ENCODE measurements around the gene RPS6KA2. TPM values are rescaled to one million over a fixed set of nuclear protein-coding genes. Genes with fewer than 3 reads are reported as not detected.

The RPS6KA2 gene
- total RNA-seq, 1 experiment from 2014 or later = 32.6 TPM

DNA sequence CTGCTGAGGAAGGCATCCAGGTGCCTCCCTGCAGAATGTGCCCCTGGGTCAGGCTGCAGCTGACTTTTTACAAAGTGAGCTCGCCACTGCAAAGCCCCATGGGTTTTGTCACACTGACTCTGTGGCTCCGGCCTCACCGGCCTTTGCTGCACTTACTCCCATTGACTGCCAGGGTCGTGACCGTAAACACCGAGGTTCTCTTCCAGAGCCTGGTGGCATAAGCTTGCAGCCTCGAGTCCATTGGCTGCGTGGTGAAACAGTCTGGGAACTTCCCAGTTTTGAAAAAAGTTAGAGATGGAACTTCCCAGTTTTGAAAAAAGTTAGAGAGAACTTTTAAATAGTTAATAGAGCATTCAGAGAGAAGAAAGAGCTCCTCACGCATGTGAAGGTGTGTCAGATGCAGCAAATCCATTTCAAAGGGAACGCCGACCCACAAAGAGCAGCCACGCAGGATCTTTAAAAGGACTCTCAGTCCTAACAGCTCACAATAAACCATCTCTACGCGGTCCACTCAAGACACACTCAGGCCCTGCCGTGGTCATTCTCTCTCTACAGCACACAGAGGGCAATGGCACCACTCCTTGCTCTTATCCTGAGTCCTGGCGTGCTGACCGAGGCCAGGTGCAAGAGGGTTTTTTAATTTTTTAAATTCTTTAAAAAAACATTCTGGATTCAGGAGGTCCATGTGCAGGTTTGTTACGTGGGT is 53.4 kb downstream of the RPS6KA2 start:
- DNase-seq (ENCODE audit: low spot score) = no peak

DNA sequence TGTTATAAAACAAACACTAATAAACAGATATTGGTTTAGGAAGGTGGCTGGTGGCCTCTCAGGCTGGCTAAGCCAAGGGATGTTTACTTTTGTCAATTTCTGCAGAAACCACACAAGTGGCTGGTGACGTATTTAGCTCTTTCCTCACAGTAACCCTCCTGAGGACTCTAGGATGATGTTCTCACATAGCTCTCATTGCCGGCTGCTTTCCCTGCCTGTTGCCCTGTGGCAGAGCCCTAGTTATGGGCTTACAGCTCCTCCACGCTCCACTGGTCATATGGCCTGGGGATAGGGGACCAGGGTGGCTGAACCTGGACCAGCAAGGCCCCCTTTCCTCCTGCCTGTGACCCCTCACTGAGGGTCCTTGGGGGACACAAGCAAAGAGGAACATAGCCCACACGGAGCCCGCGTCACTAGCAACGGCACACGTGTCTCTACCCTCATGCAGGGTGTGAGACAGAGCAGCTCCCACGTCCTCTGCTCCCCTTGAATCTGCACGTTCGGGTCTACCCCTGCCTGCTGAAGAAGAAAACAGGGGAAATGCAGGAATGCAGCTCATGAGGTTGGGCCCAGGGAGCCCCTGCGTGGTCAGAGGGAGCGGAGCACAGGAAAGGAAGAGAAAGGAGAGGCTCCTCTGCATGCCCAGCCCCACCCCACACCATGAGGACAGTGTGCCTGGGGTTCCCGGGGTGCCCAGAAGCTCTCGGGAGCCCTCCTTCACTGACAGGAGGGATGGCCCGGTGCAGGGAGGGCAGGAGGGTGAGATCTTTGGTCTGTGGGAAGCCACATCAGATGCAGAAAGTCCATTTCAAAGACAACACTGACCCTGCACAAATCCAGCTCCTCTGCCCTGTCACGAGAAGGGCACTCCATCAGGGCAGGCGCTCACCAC is 54.4 kb downstream of the RPS6KA2 start:
- DNase-seq (ENCODE audit: low spot score) = peak; percentile 34

DNA sequence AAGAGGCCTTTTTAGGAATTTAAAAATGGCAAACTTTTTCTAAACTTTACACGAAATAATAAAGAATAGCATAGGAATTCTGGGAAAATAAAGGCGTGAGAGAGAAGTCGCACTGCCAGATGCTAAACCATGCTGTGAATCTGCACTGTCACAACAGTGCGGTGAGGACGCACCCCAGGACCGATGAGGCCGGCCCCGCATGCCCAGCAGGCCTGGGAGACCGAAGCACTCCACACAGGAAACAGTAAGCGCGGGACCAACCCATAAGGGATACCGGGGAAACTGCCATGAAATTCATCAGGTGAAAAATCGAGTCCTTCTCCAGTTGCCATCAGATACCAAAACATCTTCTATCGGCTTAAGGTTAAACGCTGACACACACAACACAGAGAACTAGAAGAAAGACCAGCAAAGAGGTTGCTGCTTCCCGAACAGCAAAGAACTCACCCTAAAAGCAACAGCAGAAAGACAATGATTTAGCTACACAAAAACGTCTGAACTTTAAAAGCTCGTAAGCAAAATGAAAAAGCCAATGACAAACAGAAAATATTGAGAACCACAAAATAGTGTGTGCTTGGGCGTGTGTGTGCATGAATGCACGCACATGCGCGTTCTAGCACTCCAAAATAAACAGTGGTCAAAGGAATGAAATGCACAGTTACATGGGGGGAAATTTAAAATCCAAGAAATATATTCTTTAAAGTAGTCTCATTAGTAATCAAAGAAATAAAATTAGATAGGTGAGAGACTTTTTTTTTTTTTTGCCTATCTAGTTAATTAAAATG is 55.9 kb downstream of the RPS6KA2 start:
- no peak for DNase-seq (ENCODE audit: low spot score)

DNA sequence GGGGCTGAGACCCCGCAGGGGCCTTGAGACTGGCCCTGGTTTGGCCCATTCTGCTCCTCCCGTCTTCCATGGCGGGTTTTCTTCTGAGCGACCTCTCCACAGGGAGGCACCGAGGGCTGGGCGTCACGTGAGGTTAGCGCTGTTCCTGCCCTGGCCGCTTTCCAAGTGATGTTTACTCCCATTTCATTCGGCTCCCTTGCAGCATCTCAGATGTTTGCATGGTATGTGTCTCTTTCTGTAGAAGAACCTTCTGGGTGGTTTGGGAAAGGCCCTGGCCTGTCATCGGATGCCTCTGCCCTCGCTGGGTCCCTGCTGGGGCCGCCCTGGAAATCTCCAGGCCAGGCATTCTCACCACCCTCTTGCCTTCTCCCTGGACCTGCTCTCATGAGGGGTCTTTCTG is 57.8 kb downstream of the RPS6KA2 start:
- DNase-seq (ENCODE audit: low spot score) = no peak

DNA sequence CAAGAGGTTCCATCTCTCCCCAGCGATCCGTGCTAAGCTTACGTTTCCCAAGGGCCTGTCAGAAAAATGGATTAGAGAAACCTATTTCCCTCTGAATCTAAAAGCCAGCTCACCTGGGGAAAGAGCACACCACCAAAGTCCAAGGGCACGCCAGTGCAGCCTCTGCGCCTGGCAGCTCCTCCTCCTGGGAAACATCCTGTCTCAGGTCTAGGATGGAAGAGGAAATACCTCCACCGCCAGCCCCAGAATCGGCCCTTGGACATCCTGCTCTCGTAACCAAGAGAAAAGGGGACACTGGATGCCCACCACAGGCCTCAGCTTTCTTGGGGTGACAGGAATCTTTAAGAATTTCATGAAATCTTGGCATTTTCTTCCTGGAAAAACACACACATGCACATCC is 59.2 kb downstream of the RPS6KA2 start:
- peak; percentile 29 for DNase-seq (ENCODE audit: low spot score)

DNA sequence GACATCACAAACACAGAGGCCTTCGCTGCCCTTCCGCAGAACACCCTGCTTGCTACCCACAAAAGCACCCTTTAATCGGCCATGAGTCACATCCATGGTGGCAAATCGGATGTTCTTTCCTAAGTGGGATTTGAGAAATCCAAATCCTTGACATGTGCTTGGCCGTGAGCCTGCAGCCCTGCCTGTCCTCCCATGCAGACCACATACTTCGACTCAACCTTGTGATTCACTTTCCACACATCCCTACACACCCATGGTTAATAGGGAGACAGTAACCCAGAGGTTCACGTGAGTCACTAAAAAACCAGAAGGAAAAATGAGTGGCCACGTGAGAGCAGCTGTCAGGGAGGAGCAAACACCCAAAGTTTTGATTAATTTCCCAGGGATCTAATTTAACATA is 59.9 kb downstream of the RPS6KA2 start:
- peak; percentile 97 for DNase-seq (ENCODE audit: low spot score)

DNA sequence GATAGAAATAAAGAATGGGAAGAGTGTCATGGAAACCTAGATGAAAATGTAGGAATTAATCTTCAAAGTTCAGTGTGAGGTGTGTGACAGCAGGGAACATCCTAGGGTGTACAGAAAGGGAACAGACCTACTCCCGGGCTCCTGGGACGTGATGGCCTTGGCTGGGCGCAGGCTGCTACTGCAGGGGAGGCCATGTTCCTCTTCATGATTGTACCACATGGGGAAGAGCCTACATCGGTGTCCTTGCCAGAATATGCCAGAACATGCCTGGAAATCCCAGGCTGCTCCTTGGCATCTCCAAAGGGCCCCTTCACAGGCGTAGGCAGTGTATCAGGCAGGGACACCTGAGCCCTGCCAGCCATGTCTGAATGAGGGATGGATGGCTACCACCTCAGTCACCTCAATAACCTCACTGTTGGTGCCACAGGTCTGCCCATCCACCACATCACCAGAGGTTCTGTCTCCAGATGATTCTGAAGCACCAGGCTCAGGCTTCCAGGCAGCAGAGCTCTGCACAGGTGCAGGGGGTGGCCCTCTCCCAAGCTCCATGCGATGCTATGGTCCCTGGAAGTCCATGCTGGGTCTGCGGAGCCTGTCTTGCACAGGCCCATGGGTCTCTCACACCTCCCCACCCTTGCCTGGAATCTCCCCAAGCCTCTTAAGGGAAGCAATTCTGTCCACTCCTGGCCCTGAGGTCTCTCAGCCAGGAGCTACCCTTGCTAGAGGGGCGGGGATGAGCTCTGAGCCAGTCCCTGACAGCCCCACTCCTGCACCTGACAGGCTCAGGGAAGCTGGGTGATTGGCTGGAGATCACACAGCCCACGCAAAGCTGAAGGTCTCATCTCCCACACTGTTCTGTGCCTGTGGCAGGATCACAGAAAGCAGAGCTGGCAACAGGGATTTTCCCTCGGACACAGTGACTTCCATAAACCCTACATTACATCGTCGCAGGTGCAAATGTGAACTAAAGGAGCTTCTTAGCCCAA is 60.7 kb downstream of the RPS6KA2 start:
- no peak for DNase-seq (ENCODE audit: low spot score)

DNA sequence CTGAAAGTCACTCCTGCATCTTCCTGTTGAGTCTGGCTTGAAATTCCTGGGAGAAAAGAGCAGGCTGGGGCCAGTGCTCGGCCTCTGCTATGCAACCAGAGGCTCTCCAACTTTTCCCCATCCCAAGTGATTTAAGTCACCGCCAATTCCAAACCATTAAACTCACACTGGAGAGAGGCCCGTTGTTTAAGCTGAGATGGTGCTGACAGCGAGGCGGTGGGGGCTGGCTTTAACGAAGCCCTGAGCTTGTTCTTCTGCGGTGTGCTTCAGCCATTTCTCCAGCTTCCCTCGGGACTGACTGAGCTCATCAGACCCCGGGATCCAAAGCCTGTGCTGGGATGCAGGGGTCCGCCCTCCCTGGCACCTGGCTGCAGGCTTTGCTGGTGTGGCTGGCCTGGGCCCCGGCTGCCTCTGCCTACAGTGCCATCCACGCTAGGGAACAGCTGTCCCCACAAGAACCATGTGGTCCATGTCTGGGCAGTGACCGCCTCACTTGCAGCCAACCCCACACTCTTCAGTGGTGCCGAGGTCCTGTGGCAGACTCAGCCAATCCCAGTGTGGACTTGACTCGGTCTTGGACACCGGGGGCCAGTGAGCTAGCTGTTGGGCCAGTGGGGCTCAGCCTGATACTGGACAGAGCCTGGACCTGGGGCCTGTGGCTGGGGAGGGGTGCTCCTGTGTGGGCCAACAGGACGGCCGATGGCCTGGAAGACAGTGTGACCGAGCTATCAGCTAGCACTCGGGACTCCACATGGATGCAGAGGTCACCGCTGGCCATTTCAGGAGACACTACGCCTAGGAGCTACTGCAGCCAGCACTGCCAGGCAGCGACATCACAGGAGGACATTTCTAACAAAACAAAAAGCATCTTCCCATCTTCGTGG is 61.7 kb downstream of the RPS6KA2 start:
- no peak for DNase-seq (ENCODE audit: low spot score)

DNA sequence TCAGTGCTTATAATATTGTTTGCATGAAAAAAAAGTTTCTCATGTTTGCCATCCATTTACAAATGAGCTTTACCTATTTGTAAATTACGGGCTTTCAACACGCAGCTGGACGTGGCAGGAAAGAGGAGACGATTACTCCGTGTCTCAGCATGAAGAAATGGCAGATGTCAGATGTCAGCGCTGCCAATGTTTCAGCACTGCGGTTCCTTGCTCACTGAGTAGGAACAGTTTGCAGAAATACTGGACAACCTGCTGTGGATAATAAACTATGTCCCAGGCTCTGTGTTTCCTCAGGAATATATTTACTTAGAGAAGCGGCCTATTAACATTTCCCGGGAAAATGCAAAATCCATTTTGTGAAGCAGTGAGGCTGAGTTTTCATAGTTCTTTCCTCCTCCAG is 63.2 kb downstream of the RPS6KA2 start:
- no peak for DNase-seq (ENCODE audit: low spot score)

DNA sequence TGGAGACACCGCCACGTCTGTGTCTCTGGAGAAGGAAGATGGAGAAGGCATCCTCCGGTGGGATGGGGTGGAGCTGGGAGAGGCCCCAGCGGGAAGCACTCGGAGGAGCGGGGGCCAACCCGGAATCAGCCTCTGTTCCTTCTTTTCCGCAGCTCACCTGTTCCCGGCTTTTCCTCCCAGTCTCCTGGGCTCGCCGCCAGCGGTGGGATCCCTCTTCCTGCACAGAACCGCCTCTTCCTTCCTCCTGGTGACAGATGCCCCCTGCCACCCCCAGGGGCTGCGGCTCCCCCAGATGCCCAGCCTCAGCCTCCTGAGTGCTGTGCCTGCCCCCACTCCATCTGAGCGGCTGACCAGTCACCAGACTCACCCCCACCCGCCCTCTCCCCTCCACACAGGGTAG is 63.9 kb downstream of the RPS6KA2 start:
- no peak for DNase-seq (ENCODE audit: low spot score)

DNA sequence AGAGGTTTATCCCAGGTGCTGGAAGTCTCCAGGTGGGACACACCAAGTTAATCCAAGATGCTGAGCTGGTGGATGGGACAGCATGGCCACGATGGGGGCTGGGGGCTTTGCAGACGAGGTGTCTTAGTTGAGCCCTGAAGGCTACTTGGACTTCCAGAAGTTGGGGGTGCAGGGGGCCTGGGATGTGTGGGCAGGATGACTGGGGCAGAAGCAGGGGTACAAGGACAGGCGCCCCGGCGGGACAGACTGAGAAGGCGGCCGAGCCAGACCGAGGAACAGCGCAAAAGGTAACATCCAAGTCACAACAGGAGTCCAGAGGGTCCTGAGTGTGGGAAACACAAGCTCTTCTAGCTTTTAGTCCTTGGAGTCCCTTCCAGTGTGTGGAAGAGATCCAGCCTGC is 64.3 kb downstream of the RPS6KA2 start:
- DNase-seq (ENCODE audit: low spot score) = no peak

DNA sequence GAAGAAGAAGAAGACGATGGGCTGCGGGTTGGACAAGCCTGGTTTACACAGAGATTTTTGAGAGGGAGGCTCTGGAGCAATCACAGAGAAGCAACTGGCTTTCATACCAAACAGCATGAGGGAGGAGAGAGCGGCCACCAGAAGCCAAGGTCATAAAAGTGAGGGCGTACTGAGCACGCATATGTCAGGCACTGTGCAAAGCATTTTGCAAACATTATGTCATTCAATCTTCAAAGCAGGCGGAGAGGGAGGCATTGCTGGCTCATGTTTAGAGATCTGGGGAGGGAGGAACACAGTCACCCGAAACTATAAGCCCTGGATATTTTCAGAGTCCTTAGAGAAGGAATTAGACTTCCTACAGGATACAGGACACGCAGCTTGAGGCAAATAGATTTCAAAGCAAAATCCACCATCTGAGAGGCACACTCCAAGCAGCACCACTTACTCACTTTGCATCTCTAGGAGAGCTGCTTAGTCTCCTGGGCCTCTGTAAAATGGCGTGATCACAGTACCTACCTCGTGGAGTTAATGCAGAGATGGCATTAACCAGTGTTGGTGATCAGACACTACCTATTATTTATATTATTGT is 65.2 kb downstream of the RPS6KA2 start:
- DNase-seq (ENCODE audit: low spot score) = no peak

DNA sequence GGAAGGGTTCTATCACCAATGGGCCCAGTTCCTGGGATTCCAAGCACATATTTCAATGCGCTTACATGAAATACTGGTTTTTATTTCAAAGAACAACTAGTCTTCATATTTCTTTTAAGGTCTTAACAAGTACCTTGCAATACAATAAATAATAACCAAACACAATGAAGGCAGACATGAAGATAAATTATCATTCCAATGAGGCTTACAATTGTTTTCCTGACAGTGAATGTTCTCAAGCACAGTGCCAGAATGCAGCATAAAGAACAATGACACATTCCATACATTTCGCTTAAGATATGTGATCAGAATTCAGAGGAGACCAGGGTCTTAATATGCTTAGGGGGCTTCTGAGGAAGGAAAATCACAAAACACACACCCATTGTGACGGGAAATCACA is 66.8 kb downstream of the RPS6KA2 start:
- no peak for DNase-seq (ENCODE audit: low spot score)

DNA sequence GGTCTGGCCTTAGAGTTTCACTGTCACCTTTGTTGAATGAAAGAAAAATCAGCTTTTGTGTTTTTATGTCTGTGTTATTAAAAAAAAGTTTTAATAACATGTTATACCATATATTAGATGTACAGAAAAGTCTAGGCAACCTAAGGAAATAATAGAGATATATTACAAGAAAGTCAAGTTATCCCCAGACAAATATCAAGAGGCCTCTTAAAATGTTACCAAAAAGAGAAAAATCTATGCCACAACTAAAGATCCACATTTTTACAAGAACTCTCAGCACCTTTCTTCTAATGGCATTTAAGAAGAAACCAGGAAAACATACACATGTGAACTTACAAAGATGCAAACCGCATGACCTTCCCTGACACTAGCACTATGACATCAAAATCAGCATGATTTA is 67.4 kb downstream of the RPS6KA2 start:
- no peak for DNase-seq (ENCODE audit: low spot score)

DNA sequence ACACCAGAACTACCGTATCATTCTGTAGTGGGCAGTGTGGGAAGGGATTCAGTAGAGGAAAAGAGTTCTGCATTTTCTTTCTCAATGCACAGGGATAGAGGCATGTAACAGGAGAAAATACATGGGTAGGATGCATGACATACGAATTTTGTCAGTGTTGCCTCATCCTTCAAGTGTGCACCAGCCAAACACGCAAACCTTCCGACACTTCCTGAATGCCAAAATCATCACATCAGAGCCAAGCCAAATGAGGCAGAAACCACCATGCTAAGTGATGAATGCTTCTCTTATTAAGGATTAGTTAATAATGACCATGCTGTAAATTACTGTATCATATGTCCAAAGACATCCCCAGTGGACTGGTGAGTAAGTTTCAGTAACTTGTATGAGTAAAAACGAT is 67.8 kb downstream of the RPS6KA2 start:
- no peak for DNase-seq (ENCODE audit: low spot score)

DNA sequence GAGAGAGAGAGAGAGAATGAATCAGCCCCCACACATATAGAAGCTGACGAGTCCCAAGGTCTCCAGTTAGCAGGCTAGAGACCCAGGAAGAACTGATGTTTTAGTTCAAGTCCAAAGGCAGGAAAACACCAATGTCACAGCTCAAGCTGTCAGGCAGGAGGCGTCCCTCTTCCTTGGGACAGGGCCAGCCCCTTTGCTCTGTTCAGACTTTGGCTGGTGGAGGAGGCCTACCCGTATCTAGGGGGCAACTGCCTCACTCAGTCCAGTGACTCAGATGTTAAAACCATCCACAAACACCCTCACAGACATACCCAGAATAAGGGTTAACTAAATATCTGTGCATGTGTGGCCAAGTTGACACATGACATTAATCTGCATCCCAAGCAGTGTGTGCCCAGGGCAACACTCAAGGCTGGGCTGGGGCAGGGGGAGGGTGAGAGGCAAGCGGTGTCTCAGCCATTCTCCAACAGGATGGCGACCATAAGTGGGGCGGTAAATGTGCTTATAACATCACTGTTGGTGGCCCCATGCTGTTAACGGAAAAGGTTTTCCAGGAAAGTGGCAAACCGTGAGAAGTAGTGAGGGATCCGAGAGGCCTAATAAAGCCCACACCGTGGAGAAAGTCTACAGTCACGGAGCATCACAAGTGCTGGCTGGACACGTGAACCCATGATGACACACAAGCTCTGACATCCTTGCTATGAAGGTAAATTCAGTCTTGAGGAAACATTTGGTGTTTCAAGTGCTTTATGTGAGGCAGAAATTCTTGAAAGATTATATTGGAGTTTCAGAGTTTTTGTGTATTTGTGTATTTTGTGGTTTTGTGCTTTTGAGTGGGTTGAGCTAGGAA is 68.7 kb downstream of the RPS6KA2 start:
- DNase-seq (ENCODE audit: low spot score) = no peak

DNA sequence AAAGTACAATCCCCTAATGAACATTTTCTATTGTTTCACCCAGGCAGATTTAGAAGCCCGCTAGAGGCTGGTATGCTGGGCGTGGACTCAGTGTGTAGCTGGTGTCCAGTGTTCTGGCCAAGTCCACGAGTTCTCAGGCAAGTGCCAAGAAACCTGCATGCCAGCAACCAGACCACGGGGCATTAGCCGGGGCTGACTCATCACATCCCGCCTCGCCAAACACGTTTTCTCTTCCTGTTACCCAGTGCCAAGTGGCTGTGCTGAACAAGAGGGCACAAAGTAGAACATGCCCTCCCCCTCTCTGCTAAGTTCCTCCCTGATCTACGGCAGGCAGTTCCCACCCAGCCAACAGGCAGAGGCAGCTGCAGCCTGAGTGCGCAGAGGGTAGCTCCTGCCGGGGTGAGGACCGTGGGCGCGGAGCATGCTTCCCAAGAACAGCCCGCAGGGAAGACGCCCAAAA is 70.2 kb downstream of the RPS6KA2 start:
- DNase-seq (ENCODE audit: low spot score) = peak; percentile 99

DNA sequence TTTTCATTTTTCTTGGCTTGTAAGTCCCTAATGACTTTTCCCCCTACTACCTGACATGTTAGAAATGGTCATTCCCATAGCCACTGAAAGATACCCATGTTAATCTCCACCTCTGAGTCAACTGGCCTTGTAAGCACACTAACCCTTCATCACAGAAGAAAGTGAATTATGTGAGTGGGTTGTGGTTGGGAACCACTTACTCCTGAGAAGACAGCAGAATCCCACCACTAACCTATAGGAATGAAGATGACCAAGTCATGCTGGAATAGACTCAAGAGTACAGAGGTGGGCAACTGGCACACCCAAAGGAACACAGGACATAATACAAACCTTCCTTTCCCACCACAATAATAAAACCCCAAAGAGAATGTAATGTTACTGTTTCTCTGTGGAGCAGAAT is 70.7 kb downstream of the RPS6KA2 start:
- DNase-seq (ENCODE audit: low spot score) = peak; percentile 65

DNA sequence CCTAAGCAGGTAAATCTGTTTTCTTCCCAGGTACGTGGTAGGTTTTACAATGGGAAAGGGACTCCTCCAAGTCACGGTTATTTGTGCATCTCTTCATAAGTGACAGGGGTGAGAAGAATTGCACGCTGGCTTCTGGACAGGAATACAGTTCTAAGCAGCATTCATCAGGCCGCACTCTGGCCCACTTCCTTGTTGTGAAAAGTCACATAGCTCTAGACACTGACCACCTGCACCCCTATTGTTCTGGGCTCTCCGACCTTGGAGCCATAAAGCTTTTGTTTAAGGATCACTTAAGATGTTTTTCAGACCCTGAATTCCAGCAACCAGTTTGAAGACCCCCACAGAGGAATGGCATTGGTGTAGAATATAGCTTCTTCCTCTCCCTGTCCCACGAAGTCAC is 72.0 kb downstream of the RPS6KA2 start:
- DNase-seq (ENCODE audit: low spot score) = no peak
